HG03139 (cell line): ENCODE measurements around the gene PARD3B.

Source experiments
- ATAC-seq: cut with Tn5 transposase; IDR thresholded peaks from one replicate; pipeline ENCODE4 v1.9.1; 2021; ENCODE audit not compliant: unreplicated experiment

The PARD3B gene

GRCh38 chr2:205041472-205042130, 496.3 kb downstream of the PARD3B start:
- ATAC-seq: no peak

GRCh38 chr2:205043285-205043684, 498.0 kb downstream of the PARD3B start:
- no peak for ATAC-seq

GRCh38 chr2:205045706-205046105, 500.4 kb downstream of the PARD3B start:
- ATAC-seq: no peak

GRCh38 chr2:205047273-205047839, 502.1 kb downstream of the PARD3B start:
- no peak for ATAC-seq

GRCh38 chr2:205051417-205051816, 506.1 kb downstream of the PARD3B start:
- ATAC-seq: no peak

GRCh38 chr2:205052781-205053180, 507.5 kb downstream of the PARD3B start:
- no peak for ATAC-seq

GRCh38 chr2:205053827-205054410, 508.6 kb downstream of the PARD3B start:
- no peak for ATAC-seq

- no peak for ATAC-seq
These were observed 509.5 kb downstream of the PARD3B start for GRCh38 chr2:205054789-205055188.

- no peak for ATAC-seq
These were observed 510.0 kb downstream of the PARD3B start for GRCh38 chr2:205055251-205055650.

GRCh38 chr2:205056151-205056561, 510.9 kb downstream of the PARD3B start:
- no peak for ATAC-seq

- ATAC-seq: no peak
These were observed 513.1 kb downstream of the PARD3B start for GRCh38 chr2:205058409-205058808.

GRCh38 chr2:205060269-205060668, 515.0 kb downstream of the PARD3B start:
- ATAC-seq: no peak

GRCh38 chr2:205066081-205066480, 520.8 kb downstream of the PARD3B start:
- no peak for ATAC-seq

GRCh38 chr2:205069928-205070327, 524.7 kb downstream of the PARD3B start:
- ATAC-seq: no peak

- ATAC-seq: no peak
These were observed 525.6 kb downstream of the PARD3B start for GRCh38 chr2:205070889-205071288.

- no peak for ATAC-seq
These were observed 528.3 kb downstream of the PARD3B start for GRCh38 chr2:205073433-205074020.

GRCh38 chr2:205076405-205076804, 531.1 kb downstream of the PARD3B start:
- ATAC-seq: no peak

- ATAC-seq: no peak
These were observed 531.9 kb downstream of the PARD3B start for GRCh38 chr2:205077159-205077558.

- no peak for ATAC-seq
These were observed 533.5 kb downstream of the PARD3B start for GRCh38 chr2:205078762-205079161.

GRCh38 chr2:205079173-205079572, 533.9 kb downstream of the PARD3B start:
- ATAC-seq: no peak

GRCh38 chr2:205086662-205087061, 541.4 kb downstream of the PARD3B start:
- ATAC-seq: no peak

GRCh38 chr2:205087862-205088261, 542.6 kb downstream of the PARD3B start:
- ATAC-seq: no peak
